Measurements from ENCODE around the gene PAWR.
"Not testable (repeated sequence)": the region's sequence is repeated elsewhere in the genome, so short reads cannot be mapped to it uniquely, and the experiment has no call there.

PAWR gene

GRCh38 chr12:79548610-79548924, 142.2 kb downstream of the PAWR start:
- no peak for DNase-seq (ENCODE audit: low read depth in 2 of 2)

GRCh38 chr12:79547735-79548609, 142.8 kb downstream of the PAWR start:
- DNase-seq (ENCODE audit: low read depth in 2 of 2) = peak in 1 of 2 experiments; percentile 43

GRCh38 chr12:79547044-79547734, 143.6 kb downstream of the PAWR start:
- DNase-seq (ENCODE audit: low read depth in 2 of 2) = peak; percentile 79 to 81

GRCh38 chr12:79546466-79547043, 144.2 kb downstream of the PAWR start:
- DNase-seq (ENCODE audit: low read depth in 2 of 2) = peak in 1 of 2 experiments; percentile 24

GRCh38 chr12:79544439-79544838, 146.3 kb downstream of the PAWR start:
- DNase-seq (ENCODE audit: low read depth in 2 of 2) = not testable (repeated sequence)

GRCh38 chr12:79537675-79538074, 153.1 kb downstream of the PAWR start:
- DNase-seq (ENCODE audit: low read depth in 2 of 2) = no peak

GRCh38 chr12:79535751-79536150, 155.0 kb downstream of the PAWR start:
- no peak for DNase-seq (ENCODE audit: low read depth in 2 of 2)

All from fibroblast of skin of left biceps (primary cell).